Stimulated activated CD8-positive, alpha-beta memory T cell treated with anti-CD3 and anti-CD28 coated beads, Interleukin-15, amount 100 ng/mL, for 24 hours (primary cell): Measurements from ENCODE around the gene FAR2.
"Not testable (repeated sequence)": the region's sequence is repeated elsewhere in the genome, so short reads cannot be mapped to it uniquely, and the experiment has no call there.

Experiments
- DNase-seq: peaks from one replicate; pipeline ENCODE4 v3.0.0-alpha.2; 2020; ENCODE audit warnings: low read depth

Gene FAR2

GRCh38 chr12:29152981-29153630 lies 4.0 kb downstream of the FAR2 start:
- no peak for DNase-seq

- DNase-seq: no peak
These were observed 6.0 kb downstream of the FAR2 start for GRCh38 chr12:29155079-29155478.

GRCh38 chr12:29157486-29157946 lies 8.4 kb downstream of the FAR2 start:
- no peak for DNase-seq

GRCh38 chr12:29158115-29158763 lies 9.2 kb downstream of the FAR2 start:
- DNase-seq: no peak

GRCh38 chr12:29159661-29160060 lies 10.6 kb downstream of the FAR2 start:
- no peak for DNase-seq

- no peak for DNase-seq
These were observed 11.2 kb downstream of the FAR2 start for GRCh38 chr12:29160230-29160629.

GRCh38 chr12:29163146-29163545 lies 14.1 kb downstream of the FAR2 start:
- DNase-seq: no peak

- no peak for DNase-seq
These were observed 15.7 kb downstream of the FAR2 start for GRCh38 chr12:29164477-29165393.

- no peak for DNase-seq
These were observed 18.4 kb downstream of the FAR2 start for GRCh38 chr12:29167445-29167844.

- no peak for DNase-seq
These were observed 18.9 kb downstream of the FAR2 start for GRCh38 chr12:29167988-29168387.

- DNase-seq: not testable (repeated sequence)
These were observed 20.9 kb downstream of the FAR2 start for GRCh38 chr12:29169978-29170377.

- not testable (repeated sequence) for DNase-seq
These were observed 21.5 kb downstream of the FAR2 start for GRCh38 chr12:29170478-29171084.

GRCh38 chr12:29171421-29172258 lies 22.6 kb downstream of the FAR2 start:
- no peak for DNase-seq

GRCh38 chr12:29176941-29177340 lies 27.9 kb downstream of the FAR2 start:
- DNase-seq: no peak

GRCh38 chr12:29182247-29182646 lies 33.2 kb downstream of the FAR2 start:
- not testable (repeated sequence) for DNase-seq

GRCh38 chr12:29187756-29188155 lies 38.7 kb downstream of the FAR2 start:
- no peak for DNase-seq

- no peak for DNase-seq
These were observed 42.3 kb downstream of the FAR2 start for GRCh38 chr12:29191267-29191850.

GRCh38 chr12:29198901-29199300 lies 49.8 kb downstream of the FAR2 start:
- no peak for DNase-seq

GRCh38 chr12:29200586-29200985 lies 51.5 kb downstream of the FAR2 start:
- no peak for DNase-seq

- no peak for DNase-seq
These were observed 52.2 kb downstream of the FAR2 start for GRCh38 chr12:29201296-29201695.

GRCh38 chr12:29201746-29202145 lies 52.7 kb downstream of the FAR2 start:
- DNase-seq: no peak
